ENCODE data around the gene C16orf95. TPM values are rescaled to one million over a fixed set of nuclear protein-coding genes. Genes with fewer than 3 reads are reported as not detected.

C16orf95 gene
- total and polyA plus RNA-seq, 2 of the 4 experiments (the other 2 are of a cell fraction), result 2.0 to 4.7 TPM

DNA sequence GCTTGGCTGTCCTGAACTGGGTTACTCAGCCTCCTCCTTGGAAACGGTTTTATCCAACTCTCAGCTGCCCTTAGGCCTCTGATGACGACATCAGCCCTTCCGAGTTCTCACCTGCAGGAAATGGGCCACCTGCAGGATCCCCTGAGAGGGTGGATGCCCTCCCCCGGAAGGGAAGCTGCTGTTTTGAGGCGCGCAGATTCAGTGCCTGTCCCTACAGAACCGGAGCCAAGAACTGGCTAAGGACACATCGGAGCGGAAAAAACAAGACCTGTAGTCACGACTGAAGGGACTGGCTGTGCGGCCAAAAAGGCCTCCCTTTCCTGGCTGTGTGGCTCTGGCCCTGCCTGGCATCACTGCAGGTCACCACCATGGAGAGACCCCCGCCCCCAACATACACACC lies 11.7 kb upstream of the C16orf95 start:
- H3K18ac ChIP-seq (ENCODE audit: low read depth, low read length), result no peak overlapping the region
- H3K79me1 ChIP-seq (ENCODE audit: low read depth in 1 of 2, low read length in 2 of 2), result peaks cover 0 to 13% of the 10 kb centered on the region in 2 experiments; a peak in 3 of 4 replicates
- no peak overlapping the region for H2AK5ac ChIP-seq (ENCODE audit: low read depth, low read length)
- no peak overlapping the region for H3K4me2 ChIP-seq (ENCODE audit: low read depth, low read length)
- DNase-seq, result no peak
- no peak overlapping the region for H2AFZ ChIP-seq (replicated peaks; ENCODE audit: low read length, poor library complexity)
- peaks cover 18% of the 10 kb centered on the region for H4K20me1 ChIP-seq (ENCODE audit: insufficient read depth, low read length)
- 0 out of 2 replicates have a peak, but pooled peaks cover 3% of the 10 kb centered on the region for H3K9me1 ChIP-seq (ENCODE audit: insufficient read depth, low read length)
- no TSS peak for BruUV-seq (replicated peaks)
- H4K8ac ChIP-seq (ENCODE audit: low read depth in 2 of 2, low read length in 2 of 2), result no peak overlapping the region
- no peak overlapping the region for H2BK15ac ChIP-seq (ENCODE audit: low read depth, low read length)
- H3K23ac ChIP-seq (ENCODE audit: low read depth, low read length), result no peak overlapping the region
- H4K91ac ChIP-seq (ENCODE audit: insufficient read depth, low read depth, low read length), result no peak overlapping the region
- no peak for ATAC-seq (ENCODE audit: low read depth)
- H2AK9ac ChIP-seq (replicated peaks; ENCODE audit: low read depth, low read length, poor library complexity), result no peak overlapping the region
- peaks cover 9% of the 10 kb centered on the region; the same call in 1 of the 2 replicates for H3K4me1 ChIP-seq (ENCODE audit: control insufficient read depth, insufficient read depth, low read length)
- H3K4ac ChIP-seq (ENCODE audit: low read depth, low read length), result no peak overlapping the region
- CTCF ChIA-PET, result no interaction called here
- H3K56ac ChIP-seq (ENCODE audit: extremely low read depth, insufficient read depth, low read length), result no peak overlapping the region
- H3K9me3 ChIP-seq (ENCODE audit: control insufficient read depth, insufficient read depth, low read length), result no peaks in the 10 kb centered on the region
- H2BK120ac ChIP-seq (ENCODE audit: low read depth, low read length), result no peak overlapping the region
- intact Hi-C loops (cut with micrococcal nuclease), result no loop called here
- no peaks in the 10 kb centered on the region for H3K27me3 ChIP-seq (ENCODE audit: control insufficient read depth, insufficient read depth, low read length)
- H2BK20ac ChIP-seq (ENCODE audit: low read depth, low read length), result no peak overlapping the region
- H3K14ac ChIP-seq (replicated peaks; ENCODE audit: low read depth, low read length), result no peak overlapping the region
- no peak overlapping the region for H3K9ac ChIP-seq (ENCODE audit: low read depth, low read length)
- H3K36me3 ChIP-seq (ENCODE audit: control insufficient read depth, insufficient read depth, low read length), result peaks cover 35% of the 10 kb centered on the region
- POLR2A ChIA-PET (ENCODE audit: unreplicated experiment), result no interaction called here
- no peak overlapping the region for H4K5ac ChIP-seq (ENCODE audit: low read depth, low read length)
- dilution Hi-C loops (cut with HindIII; ENCODE audit: low sequenced_read_pairs, unreplicated experiment), result no loop called here
- no peak overlapping the region for H2BK5ac ChIP-seq (ENCODE audit: low read depth, low read length, poor library complexity, severe bottlenecking)
- no peak overlapping the region for H3K27ac ChIP-seq (ENCODE audit: insufficient read depth, low read length)
- 95% methylated on average over 6 of the region's 12 CpGs; no CpG with 5 or more reads in 1 of the 2 experiments for WGBS, 2 experiments (ENCODE audit: extremely low coverage in 2 of 2, insufficient read length in 1 of 2)
- in situ Hi-C loops (cut with MboI; ENCODE audit: low sequenced_read_pairs), result loop anchor here (10.0 kb wide), 1 partner anchor 306 kb away; no protein-coding TSS in a partner anchor
- no peak overlapping the region for H3K4me3 ChIP-seq (ENCODE audit: insufficient read depth, low read depth, low read length)
- no peak for TF ChIP-seq MAZ (IDR thresholded peaks at IDR 0.05; ENCODE audit: borderline replicate concordance, low read depth, low read length)
- TF ChIP-seq, protein P1, sequence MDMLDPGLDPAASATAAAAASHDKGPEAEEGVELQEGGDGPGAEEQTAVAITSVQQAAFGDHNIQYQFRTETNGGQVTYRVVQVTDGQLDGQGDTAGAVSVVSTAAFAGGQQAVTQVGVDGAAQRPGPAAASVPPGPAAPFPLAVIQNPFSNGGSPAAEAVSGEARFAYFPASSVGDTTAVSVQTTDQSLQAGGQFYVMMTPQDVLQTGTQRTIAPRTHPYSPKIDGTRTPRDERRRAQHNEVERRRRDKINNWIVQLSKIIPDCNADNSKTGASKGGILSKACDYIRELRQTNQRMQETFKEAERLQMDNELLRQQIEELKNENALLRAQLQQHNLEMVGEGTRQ (IDR thresholded peaks at IDR 0.05; ENCODE audit: low read depth, low read length), result no peak
- TF ChIP-seq POLR2A (IDR thresholded peaks at IDR 0.05; ENCODE audit: low read depth, low read length), result no peak
- TF ChIP-seq FOS (IDR thresholded peaks at IDR 0.05; ENCODE audit: low read depth, low read length), result no peak
- TF ChIP-seq MXI1 (IDR thresholded peaks at IDR 0.05; ENCODE audit: borderline replicate concordance, low read depth, low read length), result no peak
- no peak for TF ChIP-seq MAFK (IDR thresholded peaks at IDR 0.05; ENCODE audit: low read depth, low read length)
- no peak for TF ChIP-seq RCOR1 (IDR thresholded peaks at IDR 0.05; ENCODE audit: insufficient replicate concordance, low read length)
- no peak for TF ChIP-seq CEBPB (IDR thresholded peaks at IDR 0.05; ENCODE audit: low read depth, low read length)

Measured in IMR-90 (cell line).